DMS153 treated with DMSO at 0.1 percent for 48 hours (cell line): ENCODE results near the gene PRR14L.

Experiments used
- DNase-seq: peaks from one replicate; lab custom pipeline; 2025; ENCODE audit not compliant: unreplicated experiment; lab: John Stamatoyannopoulos, UW

Gene PRR14L

DNA sequence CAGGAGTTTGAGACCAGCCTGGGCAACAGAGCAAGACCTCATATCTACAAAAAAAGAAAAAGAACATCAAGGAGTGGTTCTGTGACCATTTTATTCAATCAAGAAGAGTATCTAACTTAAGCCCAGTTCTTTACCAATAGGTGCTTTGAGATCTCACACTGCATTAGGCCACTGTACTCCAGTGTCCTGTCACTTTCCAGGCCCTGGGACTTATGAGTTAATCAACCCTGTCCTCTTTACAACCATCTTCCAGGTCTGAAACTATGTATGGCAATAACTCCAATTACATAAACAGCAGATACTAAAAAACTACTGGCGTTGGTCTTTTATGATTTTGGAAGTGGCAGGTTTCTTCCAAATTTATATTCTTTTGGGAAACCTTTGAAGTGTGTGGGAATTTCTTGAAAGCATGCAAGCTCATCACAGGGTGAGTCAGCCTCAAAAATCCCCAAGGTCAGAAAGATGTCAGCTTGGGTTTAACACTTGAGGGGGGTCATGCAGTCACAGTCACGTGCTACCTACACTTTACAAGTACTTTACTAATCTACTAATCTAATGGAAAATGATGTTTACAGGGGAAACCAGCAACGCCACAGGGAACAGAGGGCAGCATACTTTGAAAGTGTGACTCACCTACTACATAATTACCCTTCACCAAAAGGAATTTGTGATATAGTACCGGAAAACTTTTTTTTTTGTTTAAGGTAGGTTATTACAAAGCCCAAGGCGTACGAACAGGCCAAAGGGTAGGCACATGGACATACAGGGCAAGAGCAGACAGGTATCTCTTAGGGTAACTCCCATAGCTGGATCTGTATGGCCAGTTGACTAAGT is 103.5 kb downstream of the PRR14L start:
- DNase-seq = no peak

- DNase-seq = no peak
Observed at GRCh38 chr22:31639436-31640039, 110.4 kb downstream of the PRR14L start.

DNA sequence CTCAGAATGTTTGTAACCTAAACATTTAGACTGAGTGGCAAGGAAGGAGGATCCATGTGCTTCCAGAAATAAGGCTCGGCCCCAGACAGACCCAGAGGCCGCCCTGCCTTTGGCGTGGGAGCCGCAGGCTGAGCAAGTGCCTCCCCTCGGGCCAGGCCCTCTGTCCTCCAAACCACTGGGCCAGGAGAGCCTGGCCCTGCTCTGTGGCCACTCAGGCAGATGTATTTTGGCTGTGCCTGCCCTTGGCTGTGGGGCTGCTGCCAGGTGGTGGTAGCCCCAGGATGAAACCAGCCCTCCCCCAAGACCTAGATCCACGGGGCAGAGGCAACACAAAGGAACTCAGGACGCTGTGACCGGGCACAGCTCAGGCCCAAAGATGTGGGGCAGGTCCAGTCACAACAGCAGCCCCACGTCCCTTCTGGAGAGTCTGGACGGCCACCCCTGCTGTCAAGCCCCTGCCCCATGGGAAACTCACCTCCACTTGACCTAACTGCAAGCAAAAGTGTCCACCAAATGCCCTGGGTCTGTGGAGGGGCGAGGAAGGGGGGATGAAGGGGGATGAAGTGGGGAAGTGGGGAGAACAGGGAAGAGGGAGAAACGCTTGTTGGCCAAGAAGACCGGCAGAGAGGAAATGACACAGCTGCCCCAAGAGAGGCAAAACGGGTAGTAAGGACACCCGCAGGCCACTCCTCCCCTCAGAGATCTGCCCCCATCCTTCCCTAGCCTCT is 111.9 kb downstream of the PRR14L start:
- no peak for DNase-seq

- no peak for DNase-seq
Observed at GRCh38 chr22:31637447-31637890, 112.5 kb downstream of the PRR14L start.

DNA sequence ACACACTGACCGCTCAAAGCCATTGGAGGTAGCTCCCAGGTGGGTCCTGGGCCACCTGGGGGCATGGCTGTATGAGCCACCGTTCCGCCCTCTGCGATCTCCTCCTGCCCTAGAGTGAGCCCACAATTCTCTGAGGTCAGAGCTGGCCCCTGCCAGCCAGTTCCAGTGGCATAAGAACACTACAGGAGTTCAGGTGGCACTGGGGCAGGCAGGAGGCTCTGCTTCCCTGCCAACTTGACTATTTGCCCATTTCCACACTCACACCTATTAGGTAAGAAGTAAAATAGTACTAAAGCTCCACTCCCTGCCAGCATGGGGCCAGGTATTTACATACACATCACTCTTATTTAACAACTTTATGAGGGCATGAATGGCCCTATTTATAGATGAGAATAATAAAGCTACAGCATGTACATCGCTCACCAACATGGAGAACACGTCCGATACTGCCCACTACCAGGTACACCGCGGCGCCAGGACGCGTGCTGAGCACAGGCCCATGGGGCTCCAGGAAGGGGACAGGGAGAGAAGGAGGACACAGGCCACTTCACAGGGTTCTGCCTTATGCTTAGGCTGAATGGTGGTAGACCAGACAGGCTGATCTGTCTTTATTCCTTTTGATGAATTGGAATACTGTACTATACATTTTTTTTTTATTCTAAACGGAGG is 114.2 kb downstream of the PRR14L start:
- DNase-seq = peak; percentile 23

DNA sequence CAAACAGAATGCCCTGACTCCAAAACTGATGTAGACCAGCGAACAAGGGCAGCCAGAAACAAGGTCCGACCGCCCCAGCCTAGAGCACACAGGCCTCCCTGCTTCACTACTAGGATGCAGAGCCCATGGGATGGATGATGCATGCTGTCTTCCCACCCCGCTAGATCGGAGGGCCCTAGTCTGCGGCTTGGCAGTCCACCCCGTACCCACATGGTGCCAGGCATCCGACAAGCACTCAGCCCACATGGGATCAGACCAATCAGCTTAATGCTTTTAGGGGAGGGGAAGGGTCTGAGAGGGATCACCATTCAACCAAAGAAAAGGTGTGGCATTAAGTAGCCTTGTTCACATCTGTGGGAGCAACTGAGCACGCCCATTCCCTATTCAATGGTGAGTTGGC is 118.5 kb downstream of the PRR14L start:
- no peak for DNase-seq
